ENCODE results near the gene NPLOC4.

The NPLOC4 gene

GRCh38 chr17:81660441-81660840 lies 23.5 kb upstream of the NPLOC4 start:
- DNase-seq: no peak

- DNase-seq: no peak
Measured at GRCh38 chr17:81659038-81659437, 22.1 kb upstream of the NPLOC4 start.

- DNase-seq: no peak
Measured at GRCh38 chr17:81656835-81657234, 19.9 kb upstream of the NPLOC4 start.

DNA sequence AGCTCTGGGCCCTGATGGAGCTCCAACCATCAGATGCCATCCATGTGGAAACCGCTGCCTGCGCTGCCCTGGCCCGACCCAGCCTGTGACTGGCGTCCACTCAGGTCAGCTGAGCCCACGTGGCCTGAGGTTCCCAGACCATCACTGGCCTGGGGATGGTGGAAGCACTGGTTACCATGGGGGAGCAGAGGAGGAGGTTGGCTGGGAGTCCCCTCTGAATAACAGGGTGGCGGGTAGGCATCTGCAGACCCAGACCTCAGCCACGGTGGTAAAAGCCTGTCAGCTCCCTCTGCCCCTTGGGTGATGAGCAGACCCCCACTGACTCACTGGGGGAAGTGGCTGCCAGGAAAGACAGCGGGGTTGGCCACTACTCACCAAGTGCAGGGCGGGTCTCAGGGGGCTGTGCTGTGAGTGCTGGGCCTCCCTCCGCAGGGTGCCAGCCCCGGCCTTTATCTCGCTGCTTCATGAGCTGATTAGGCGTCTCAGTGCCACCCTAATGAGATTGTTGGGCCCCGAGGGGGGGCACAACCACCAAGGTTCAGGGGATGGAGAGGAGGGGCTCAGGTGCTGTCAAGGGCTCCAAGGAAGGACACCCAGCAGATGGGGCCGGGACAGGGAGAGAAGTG lies 19.3 kb upstream of the NPLOC4 start, which contains the start of gene PDE6G:
PDE6G (minus strand) TSS at position 425 of the 626 bp plus-strand sequence. CDS start 3,237 bp downstream, outside the sequence.
- DNase-seq: no peak

DNA sequence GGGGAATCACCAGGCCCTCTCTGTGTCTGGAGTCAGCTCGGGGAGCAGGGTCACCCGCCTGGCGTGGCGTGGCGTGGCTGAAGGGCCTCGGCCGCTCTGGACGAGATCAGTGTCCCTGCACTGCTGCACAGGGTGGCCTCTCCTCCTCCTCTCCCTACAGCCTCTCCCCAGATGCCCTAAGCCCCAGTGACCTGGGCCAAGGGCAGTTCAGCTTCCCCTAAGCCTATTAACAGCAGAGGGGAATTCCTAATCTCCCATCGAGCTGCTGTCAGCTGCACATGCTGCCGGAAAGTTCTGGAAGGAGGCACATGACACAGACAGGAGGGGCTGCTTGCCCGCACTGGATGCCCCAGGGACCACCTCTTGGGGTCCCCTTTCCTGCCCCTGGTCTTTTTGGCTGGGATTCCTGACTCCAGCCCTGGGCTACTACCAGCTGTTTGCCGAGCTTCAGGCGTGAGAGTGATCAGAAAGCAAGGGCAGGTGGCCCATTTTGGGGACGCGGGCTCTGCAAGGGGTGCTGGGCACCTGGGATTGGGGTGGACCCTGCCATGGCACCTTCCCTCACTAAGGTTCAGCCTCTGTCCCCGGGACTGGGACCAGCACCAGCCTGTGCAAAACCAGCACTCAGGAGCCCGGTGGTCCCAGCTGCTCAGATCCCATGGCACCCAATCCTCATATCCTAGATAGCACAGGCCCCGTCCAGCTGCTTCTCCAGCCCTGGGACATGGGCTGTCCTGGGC lies 18.6 kb upstream of the NPLOC4 start:
- no peak for DNase-seq

- no peak for DNase-seq
Measured at GRCh38 chr17:81652906-81653771, 16.2 kb upstream of the NPLOC4 start.

- DNase-seq: no peak
Measured at GRCh38 chr17:81651692-81652091, 14.8 kb upstream of the NPLOC4 start.

DNA sequence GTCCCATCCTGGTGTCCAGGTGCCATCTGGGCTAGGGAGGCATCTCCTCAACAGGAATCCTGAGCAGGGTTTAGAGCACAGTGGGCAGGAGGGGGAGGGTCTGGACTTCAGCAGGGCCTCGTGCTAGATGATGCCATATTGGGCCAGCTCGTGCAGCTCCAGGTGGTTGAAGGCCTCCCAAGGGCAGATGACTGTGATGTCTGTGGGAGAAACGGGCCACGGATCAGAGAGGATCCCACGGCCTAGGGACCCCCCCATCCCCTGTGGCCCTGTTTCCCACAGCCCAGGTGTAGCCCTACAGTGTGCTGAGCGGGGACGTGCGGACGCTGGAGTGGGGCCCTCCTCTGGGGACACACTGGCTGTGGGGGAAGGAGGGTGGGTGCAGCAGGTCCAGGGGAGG lies 14.0 kb upstream of the NPLOC4 start:
- no peak for DNase-seq

DNA sequence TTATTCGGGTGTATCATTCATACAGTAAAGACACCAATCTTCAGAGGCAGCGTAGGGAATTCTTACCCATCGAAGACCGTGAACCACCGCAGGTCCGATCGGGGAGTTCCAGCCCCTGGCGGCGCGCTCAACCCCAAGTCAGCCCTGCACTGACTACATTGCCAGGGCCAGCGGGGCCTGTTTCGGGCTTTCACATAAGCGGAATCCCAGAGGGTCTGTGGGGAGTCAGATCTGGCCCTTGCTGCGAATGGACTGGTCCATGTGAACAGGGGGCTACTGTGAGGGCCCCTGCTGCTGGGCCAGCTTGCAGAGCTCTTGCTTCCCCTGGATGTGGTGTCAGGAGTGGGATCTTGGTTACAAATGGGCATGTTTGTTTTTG lies 11.8 kb upstream of the NPLOC4 start:
- DNase-seq: no peak

DNA sequence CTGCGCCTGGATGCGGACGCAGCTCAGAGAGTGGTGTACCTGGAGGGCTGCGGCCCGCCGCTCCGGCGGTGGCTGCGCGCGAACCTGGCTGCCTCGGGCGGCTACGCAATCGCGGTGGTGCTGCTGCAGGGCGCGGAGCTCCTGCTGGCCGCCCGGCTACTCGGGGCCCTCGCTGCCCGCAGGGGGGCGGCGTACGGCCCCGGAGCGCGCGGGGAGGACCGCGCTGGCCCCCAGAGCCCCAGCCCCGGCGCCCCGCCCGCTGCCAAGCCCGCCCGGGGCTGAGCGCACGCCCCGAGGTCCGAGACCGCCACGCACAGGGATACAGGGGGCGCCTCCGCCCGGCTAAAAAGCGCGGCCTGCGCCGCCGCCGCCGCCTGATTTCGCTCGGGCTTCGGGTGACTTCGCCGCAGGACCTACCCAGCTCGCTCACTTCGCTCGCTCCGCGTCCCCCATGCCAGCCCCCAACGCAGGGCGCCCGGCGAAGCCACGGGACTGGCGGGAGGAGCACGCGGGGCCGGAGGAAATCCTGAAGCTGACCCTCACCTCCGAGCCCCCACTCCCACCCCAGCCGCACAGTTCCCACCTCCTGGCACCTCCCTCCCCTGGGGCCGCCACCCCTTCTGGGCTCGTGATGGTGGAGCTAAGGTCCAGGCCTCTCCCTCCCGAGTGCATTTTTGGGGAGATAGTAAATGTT lies 11.2 kb upstream of the NPLOC4 start:
- DNase-seq: no peak

DNA sequence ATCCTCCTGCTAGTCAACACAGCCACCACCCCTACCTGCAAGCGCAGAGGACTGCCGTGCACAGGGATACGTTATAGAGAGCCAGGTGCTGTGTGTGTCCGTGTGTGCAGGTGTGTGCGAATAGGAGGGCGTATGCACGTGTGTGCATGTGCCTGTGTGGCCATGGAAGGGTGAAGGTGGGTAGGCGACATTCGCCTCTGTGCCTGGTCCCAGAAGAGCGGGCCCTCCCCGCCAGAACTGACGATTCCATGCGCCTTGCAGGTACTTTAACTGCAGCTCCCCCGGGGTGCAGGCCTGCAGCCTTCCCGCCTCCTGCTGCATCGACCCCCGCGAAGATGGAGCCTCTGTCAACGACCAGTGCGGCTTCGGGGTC lies 10.7 kb upstream of the NPLOC4 start:
- no peak for DNase-seq

DNA sequence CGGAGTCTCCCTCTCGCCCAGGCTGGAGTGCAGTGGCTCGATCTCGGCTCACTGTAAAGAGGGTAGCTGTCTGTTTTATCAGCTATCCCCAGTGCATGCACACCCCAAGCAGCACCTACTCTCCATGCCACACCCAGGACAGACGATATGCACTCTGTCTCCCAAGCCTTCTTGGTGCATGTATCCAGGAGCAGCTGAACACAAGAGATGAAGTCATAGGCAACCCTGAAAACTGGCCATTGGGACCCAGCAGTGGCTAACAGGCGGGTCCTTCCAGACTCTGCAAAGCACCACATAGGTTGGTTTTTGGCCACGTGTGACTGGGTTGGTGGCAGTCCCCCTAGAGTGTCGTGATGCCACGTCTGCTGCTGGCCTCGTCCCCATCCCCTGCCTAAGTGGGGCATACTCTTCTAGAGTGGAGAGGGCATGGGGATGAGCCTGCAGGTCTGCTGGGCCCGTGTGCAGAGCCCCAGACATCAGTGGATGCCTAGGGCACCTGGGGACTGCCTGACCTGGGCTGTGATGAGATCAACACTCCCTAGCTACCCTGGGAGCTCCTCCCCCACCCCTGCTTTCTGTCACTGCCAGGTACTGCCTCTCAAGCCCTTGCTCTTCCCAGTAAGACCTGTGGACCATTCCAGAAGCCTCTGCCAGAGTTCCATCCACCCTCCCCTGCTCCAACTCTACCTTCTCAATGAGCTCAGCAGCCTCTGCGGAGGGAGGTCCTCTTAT lies 10.1 kb upstream of the NPLOC4 start:
- DNase-seq: no peak

GRCh38 chr17:81644976-81645952 lies 8.4 kb upstream of the NPLOC4 start:
- DNase-seq: no peak

GRCh38 chr17:81644496-81644895 lies 7.6 kb upstream of the NPLOC4 start:
- DNase-seq: no peak

- DNase-seq: no peak
Measured at GRCh38 chr17:81641825-81642489, 5.0 kb upstream of the NPLOC4 start.

DNA sequence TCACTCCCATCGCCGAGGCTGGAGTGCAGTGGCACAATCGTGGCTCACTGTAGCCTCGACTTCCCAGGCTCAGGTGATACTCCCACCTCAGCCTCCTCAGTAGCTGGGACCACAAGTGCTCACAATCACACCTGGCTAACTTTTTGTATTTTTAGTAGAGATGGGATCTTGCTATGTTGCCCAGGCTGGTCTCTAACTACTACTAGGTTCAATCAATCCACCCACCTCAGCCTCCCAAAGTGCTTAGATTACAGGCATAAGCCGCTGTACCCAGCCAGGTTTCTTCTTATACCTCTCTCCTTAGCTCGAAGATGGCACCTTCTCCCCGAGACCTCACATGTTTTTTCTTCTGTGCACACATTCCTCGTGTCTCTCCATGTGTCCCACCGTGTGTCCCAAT lies 3.1 kb upstream of the NPLOC4 start:
- no peak for DNase-seq

DNA sequence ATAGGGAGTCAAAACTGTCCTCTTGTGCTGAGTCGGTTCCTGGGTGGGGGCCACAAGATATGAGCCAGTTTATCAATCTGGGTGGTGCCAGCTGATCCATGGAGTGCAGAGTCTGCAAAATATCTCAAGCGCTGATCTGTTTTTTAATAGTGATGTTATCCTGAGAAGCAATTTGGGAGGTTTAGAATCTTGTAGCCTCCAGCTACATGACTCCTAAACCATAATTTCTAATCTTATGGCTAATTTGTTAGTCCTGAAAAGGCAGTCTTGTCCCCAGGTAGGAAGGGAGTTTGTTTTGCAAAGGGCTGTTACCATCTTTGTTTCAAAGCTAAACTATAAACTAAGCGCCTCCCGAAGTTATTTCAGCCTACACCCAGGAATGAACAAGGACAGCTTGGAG lies 1.8 kb upstream of the NPLOC4 start:
- no peak for DNase-seq

- DNase-seq: no peak
Measured at GRCh38 chr17:81635973-81636504, 873 bp downstream of the NPLOC4 start.

GRCh38 chr17:81635431-81635830 lies 1.5 kb downstream of the NPLOC4 start:
- DNase-seq: no peak

- DNase-seq: no peak
Measured at GRCh38 chr17:81631482-81631881, 5.4 kb downstream of the NPLOC4 start.
